GM19238 (cell line): Measurements from ENCODE around the gene HGF.
"Not testable (repeated sequence)": the region's sequence is repeated elsewhere in the genome, so short reads cannot be mapped to it uniquely, and the experiment has no call there.

Experiments used
- DNase-seq: peaks from one replicate; pipeline ENCODE4 v3.0.0; 2011; ENCODE audit warnings: low spot score; ENCODE audit not compliant: insufficient read length

HGF gene

GRCh38 chr7:81769891-81770727 lies at the start of gene HGF:
Gene HGF, minus strand, starts transcription at chr7:81770047. Its CDS starts 76 bp downstream, at chr7:81769971.
- no peak for DNase-seq

DNA sequence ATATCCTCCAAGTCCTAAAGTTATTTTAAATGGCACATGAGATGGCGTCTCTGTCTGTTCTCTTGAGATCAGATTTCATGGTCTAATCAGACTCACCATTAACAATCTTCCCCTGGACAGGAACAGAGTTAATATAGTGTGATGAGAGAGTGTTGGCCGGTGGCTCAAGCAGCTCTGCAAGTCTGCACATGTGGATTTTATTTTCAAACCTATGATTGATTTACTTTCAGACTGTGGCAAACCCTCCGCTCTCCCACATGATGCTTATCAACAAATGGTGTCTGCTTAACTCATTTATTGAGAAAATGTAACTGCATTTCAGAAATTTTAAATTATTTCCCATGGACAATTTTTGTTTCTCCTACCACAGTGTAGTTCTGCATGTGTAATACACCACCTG lies 46.5 kb upstream of the HGF start:
- no peak for DNase-seq

GRCh38 chr7:81812866-81813476 lies 43.1 kb upstream of the HGF start:
- not testable (repeated sequence) for DNase-seq

DNA sequence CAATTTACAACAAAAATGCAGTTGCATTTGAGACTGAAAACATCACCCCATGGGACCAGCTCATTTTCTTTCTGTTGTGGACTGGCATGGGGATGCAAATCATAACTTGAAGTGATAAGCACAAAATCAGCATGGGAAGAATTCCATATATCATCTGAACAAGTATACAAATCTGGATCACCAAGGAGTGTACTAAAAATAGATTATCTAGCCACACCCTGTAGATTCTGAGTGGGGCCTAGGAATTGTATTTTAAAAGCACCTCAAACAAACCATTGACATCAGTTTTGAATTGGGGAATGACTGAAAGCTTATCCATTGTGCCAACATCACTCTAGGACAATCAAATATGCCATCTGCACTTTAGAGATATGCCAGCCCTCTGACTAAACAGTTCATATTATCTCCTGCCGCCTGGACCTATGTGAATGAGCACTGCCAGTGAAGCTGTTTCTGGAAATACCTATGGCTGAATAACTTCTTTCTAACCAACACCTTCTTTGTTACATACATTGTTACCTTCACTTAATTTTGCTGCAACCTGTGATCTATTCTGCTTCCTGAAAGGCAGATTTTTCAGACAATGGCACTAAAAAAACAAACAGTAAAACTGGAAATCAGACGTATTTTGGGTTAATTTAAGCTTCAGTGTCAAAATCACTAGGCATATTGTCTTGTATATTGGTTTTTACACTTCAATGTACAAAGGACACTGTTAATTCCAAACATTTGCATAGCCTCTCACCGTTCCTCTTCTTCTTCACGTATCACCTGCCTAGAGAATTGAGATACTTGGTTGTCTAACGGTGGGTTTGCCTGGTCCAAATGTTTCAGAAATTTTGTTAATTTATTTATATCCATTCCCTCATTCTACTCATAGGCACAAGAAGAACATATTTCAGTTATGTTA lies 42.4 kb upstream of the HGF start:
- no peak for DNase-seq

DNA sequence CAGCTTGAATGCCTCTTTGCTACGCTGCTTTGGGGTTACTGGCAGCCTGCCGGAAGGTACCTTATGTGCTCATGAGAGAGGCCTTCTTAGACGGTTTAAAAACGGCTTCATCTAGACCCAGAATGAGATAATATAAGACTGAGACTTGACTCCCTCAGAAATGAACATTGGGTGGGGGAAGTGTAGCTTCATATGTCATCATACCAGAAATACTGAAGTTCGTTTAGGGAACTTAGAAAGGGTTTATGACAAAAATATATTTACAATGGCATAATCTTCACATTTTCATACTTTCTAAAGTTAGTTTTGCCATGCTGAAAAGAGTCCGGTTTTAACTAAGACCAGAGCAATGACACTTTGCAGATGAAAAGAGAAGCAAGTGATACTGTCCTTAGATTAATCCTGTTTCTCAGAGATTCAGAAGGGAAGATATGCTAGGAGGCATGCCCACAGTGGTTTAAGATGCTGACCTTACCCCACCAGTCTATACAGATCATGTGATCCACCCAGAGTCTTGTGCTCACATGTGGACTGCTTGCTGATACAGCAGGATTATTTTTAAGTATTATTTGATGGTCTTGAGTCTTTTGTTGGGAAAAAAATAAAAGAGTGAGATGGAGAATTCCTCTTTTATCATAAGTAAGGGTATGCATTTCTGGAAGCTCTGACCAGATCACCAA lies 40.8 kb upstream of the HGF start:
- no peak for DNase-seq

GRCh38 chr7:81808310-81808709 lies 38.5 kb upstream of the HGF start:
- not testable (repeated sequence) for DNase-seq

DNA sequence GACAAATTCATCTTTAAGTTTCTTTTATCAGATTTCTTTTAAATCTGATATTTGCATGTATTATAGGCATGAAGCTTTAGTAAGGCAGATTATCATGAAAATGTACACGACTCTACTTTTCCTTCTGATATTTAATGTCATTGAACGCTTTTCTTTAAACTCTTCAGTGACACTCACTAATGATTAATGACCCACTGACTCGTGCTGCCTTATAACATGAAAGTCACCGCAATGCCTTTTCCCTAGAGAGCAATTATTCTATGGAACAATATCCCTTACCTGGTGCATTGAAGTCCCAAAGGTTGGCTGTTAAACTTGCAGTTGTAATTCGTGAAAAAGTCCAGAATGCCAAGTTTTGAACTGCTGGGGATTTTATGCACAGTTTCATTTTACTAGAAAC lies 33.4 kb upstream of the HGF start:
- DNase-seq, result no peak

GRCh38 chr7:81802251-81802650 lies 32.4 kb upstream of the HGF start:
- DNase-seq, result no peak

- DNase-seq, result no peak
These were observed 31.7 kb upstream of the HGF start for GRCh38 chr7:81801532-81801931.

DNA sequence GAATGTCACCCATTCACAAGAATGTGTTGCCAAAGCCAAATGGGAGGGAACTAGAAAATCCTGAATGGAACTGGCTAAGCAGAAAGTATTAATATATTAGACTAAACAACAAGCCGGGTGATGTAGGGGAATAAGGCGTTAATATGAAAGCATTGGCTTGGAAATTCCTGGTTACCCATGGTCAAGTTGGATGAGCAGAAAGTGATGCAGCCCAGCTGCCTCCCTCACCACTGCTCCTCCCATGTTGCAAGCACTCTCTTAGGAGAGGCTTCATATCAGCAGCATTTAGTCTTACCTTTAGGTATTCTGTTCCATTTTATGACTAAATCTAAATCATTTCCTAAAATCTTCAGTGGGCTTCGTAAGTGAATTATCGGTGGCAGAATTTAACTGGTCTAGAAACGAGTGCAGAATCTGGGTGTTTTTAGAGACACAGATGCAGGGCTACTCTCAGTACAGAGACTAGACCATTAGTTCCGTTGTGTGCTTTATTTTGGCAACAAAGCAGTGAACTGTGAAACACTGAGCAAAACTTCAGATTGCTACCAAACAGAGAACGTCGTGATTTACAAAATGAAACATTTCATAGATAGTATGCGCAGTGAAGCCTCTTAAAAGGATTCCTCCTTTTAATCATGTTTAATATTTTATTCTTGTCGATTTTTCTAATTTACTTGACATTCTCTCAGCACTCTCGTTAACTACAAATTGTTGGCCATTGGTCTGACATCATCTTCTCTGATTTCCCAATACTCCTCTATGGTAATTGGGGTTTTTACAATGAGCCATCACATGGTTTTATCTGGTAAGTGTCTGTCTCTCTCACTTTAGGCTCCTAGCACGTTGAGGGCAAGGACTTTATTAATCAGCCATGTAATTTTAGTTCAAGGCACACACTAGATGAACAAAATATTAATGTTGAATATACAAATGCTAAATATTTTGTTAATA lies 22.0 kb upstream of the HGF start:
- DNase-seq, result no peak

DNA sequence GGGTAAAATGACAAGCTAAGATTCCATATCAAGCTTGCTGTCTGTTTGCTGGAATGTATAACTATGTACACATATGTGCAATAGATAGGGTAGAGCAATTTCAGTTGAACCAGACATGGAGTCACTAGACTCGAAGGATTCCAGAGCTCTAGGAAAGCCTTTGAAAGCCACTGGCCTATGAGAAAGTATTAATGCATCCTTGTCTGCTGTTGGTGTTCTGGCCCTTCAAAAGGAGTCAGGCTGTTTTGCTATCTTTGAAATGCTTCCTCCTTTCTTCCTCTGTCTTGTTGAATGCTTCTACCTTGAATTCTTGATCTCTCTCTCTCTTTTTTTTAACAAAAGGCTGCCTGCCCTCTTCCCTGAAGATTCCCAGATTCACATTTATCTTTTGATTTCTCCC lies 20.8 kb upstream of the HGF start:
- DNase-seq, result no peak

- no peak for DNase-seq
These were observed 20.3 kb upstream of the HGF start for GRCh38 chr7:81790120-81790500.

DNA sequence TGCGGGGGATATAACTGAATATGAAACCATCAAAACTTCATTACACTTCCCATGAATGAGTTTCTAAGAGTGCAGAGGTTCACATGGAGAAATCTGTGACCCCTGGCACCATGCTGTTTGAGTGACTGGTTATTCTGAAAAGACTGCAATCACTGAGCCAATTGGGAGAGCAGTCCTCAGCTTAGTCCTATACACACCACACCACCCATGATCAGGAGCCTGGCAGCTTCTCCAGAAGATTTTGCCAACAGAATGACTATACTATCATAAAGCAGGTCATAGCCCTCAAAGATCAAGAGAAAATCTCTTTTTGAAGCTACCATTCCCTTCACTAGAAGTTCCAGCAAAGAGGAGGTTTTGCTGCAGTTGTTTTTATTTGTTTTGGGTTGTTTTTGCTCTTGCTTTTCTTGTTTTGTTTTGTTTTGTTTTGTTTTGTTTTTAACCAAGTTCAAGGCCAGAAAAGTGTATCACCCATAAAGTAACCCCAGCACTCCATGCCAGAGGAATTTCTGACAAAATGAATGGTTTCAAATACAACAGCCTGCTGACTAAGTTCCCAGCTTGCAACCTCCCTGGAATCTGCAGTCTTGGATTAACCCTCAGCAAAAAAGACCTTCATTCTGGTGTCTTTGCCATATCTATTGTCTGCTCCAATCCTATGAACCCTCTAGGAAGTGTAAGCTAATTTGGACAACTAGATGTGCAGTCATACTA lies 19.7 kb upstream of the HGF start:
- DNase-seq, result no peak

- DNase-seq, result no peak
These were observed 18.4 kb upstream of the HGF start for GRCh38 chr7:81788246-81788645.

- no peak for DNase-seq
These were observed 14.0 kb upstream of the HGF start for GRCh38 chr7:81783818-81784217.

DNA sequence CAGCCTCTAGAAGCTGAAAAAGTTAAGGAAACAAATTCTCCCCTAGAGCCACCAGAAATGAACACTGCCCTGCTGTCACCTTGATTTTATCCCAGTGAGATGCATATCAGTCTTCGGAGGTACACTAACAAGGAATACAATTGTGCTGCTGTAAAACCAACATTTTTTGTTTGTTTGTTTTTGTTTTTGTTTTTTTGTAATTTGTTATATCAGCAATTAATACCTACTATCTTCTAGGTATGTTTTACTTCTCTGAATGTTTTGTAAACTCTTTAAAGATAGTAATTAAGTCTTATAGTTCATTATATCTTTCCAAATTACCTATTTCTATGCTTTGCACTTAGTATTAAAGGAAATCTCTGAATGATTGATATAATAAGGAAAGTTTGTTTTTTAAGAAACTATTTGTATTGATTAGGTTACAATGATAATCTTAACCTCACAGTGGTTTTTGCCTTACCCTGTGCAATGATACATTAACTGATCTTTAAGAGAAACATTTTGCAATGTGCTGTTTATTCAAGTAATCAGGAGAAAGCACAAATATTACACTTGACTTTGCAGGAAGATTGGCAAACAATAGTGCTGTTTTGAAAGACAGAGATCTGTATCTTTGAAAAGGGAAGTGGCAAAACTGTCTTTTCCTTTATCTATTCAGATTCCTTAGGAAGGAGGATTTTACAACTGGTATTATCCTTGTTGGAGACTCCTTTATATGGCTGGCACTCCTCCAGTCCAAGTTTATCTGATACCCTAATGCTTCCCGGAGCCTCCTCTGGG lies 11.3 kb upstream of the HGF start:
- DNase-seq, result no peak

GRCh38 chr7:81779706-81780105 lies 9.9 kb upstream of the HGF start:
- DNase-seq, result no peak

GRCh38 chr7:81777697-81778096 lies 7.8 kb upstream of the HGF start:
- no peak for DNase-seq
